Right lung (tissue), 5 donors: Measurements from ENCODE around the gene NF1. TPM values are rescaled to one million over a fixed set of nuclear protein-coding genes. Genes with fewer than 3 reads are reported as not detected.
"Not testable (repeated sequence)": the region's sequence is repeated elsewhere in the genome, so short reads cannot be mapped to it uniquely, and the experiment has no call there.

Experiments used
- DNase-seq, 2 donors: peaks; one replicate each; pipeline ENCODE4 v3.0.0-alpha.2; 2013
- polyA plus RNA-seq, 5 donors: library from polyadenylated mRNA; unstranded; fragments of 120-200 nt; gene quantifications; one replicate each; pipeline versions ENCODE4 v1.2.1 to v1.2.3, GENCODE V29; 2013; ENCODE audit warnings: inconsistent platforms in 1 of 5, low replicate concordance in 1 of 5; ENCODE audit not compliant: insufficient read length in 5 of 5, insufficient read depth in 1 of 5

The NF1 gene
- polyA plus RNA-seq, 5 donors = 28.4 to 50.1 (median 47.0) TPM

GRCh38 chr17:31130286-31131224, 35.8 kb downstream of the NF1 start:
- no peak for DNase-seq

GRCh38 chr17:31131299-31131698, 36.5 kb downstream of the NF1 start:
- no peak for DNase-seq

GRCh38 chr17:31132977-31133376, 38.2 kb downstream of the NF1 start:
- DNase-seq = no peak

- no peak for DNase-seq
Measured at GRCh38 chr17:31134576-31134975, 39.8 kb downstream of the NF1 start.

GRCh38 chr17:31136319-31136718, 41.5 kb downstream of the NF1 start:
- no peak for DNase-seq

- no peak for DNase-seq
Measured at GRCh38 chr17:31140111-31140510, 45.3 kb downstream of the NF1 start.

- DNase-seq = no peak
Measured at GRCh38 chr17:31144428-31144827, 49.7 kb downstream of the NF1 start.

- DNase-seq = no peak
Measured at GRCh38 chr17:31144836-31145235, 50.1 kb downstream of the NF1 start.

- no peak for DNase-seq
Measured at GRCh38 chr17:31147507-31148202, 52.9 kb downstream of the NF1 start.

- no peak for DNase-seq
Measured at GRCh38 chr17:31148205-31148604, 53.4 kb downstream of the NF1 start.

GRCh38 chr17:31152271-31152670, 57.5 kb downstream of the NF1 start:
- DNase-seq = no peak

GRCh38 chr17:31155208-31155810, 60.5 kb downstream of the NF1 start:
- DNase-seq = no peak

GRCh38 chr17:31156326-31156725, 61.5 kb downstream of the NF1 start:
- no peak for DNase-seq

GRCh38 chr17:31156864-31157263, 62.1 kb downstream of the NF1 start:
- DNase-seq = not testable (repeated sequence)

- DNase-seq = no peak
Measured at GRCh38 chr17:31158746-31159377, 64.1 kb downstream of the NF1 start.

GRCh38 chr17:31163091-31163781, 68.5 kb downstream of the NF1 start:
- no peak for DNase-seq

- no peak for DNase-seq
Measured at GRCh38 chr17:31167111-31167510, 72.3 kb downstream of the NF1 start.

GRCh38 chr17:31171701-31172100, 76.9 kb downstream of the NF1 start:
- DNase-seq = no peak

- no peak for DNase-seq
Measured at GRCh38 chr17:31172388-31172787, 77.6 kb downstream of the NF1 start.

GRCh38 chr17:31174215-31174614, 79.4 kb downstream of the NF1 start:
- no peak for DNase-seq

GRCh38 chr17:31175237-31175636, 80.5 kb downstream of the NF1 start:
- DNase-seq = no peak

GRCh38 chr17:31176143-31176542, 81.4 kb downstream of the NF1 start:
- DNase-seq = not testable (repeated sequence)
